GM23338 (cell line): ENCODE results near the gene LDB3.

Source experiments
- CTCF ChIP-seq, 2 experiments: fragments of 200-600 bp in 1 of 2; sonication (generic) in 1 of 2; conservative IDR thresholded peaks; 2 replicates each; pipeline versions ENCODE4 v1.5.1 to v1.6.1; 2016 to 2017; ENCODE audit warnings: antibody characterized with exemption in 2 of 2, low read depth in 2 of 2, mild to moderate bottlenecking in 2 of 2, moderate library complexity in 1 of 2
- EZH2 ChIP-seq: fragments of 200-600 bp; sonication (generic); IDR thresholded peaks from one replicate; pipeline ENCODE4 v1.8.0; 2017; ENCODE audit warnings: antibody characterized with exemption, mild to moderate bottlenecking, low read depth; ENCODE audit not compliant: unreplicated experiment
- EZH2phosphoT487 ChIP-seq: fragments of 200-600 bp; sonication (generic); IDR thresholded peaks from one replicate; pipeline ENCODE4 v1.8.1; 2018; ENCODE audit warnings: antibody characterized with exemption; ENCODE audit not compliant: unreplicated experiment
- NANOG ChIP-seq: IDR thresholded peaks from 2 replicates; pipeline ENCODE4 v1.6.1; 2016; ENCODE audit warnings: antibody characterized with exemption, borderline replicate concordance
- POLR2AphosphoS5 ChIP-seq: IDR thresholded peaks from 2 replicates; pipeline ENCODE4 v1.6.1; 2016; ENCODE audit warnings: antibody characterized with exemption, low read depth
- REST ChIP-seq: IDR thresholded peaks from one replicate; pipeline ENCODE4 v1.6.1; 2018; ENCODE audit warnings: antibody characterized with exemption; ENCODE audit not compliant: unreplicated experiment
- ZNF114 ChIP-seq: fragments of 250-450 bp; sonication (Bioruptor Pico); IDR thresholded peaks from 2 replicates; pipeline ENCODE4 v1.5.0; 2020; ENCODE audit warnings: mild to moderate bottlenecking, moderate library complexity
- ZNF462 ChIP-seq: fragments of 250-450 bp; sonication (Bioruptor Pico); IDR thresholded peaks from 2 replicates; pipeline ENCODE4 v1.5.0; 2020; ENCODE audit warnings: mild to moderate bottlenecking, moderate library complexity

GRCh38 chr10:86773498-86773897 is 105.2 kb downstream of the LDB3 start:
- TF ChIP-seq CTCF (conservative IDR thresholded peaks at IDR 0.05; ENCODE audit: low read depth in 2 of 2) (no peak), EZH2 (no peak), ZNF114 (no peak), ZNF462 (CRISPR knock-in tag) (no peak), POLR2AphosphoS5 (no peak), NANOG (no peak), EZH2phosphoT487 (no peak), REST (no peak)
